HG03159 (cell line): ENCODE measurements around the gene SPTSSB.

Experiments used
- ATAC-seq: cut with Tn5 transposase; IDR thresholded peaks from one replicate; pipeline ENCODE4 v1.9.1; 2021; ENCODE audit warnings: mild to moderate bottlenecking, moderate library complexity; ENCODE audit not compliant: unreplicated experiment

Gene SPTSSB

GRCh38 chr3:161371441-161372320, at the start of gene SPTSSB:
Gene SPTSSB (minus strand): TSS chr3:161371517. CDS start chr3:161346323, 25,194 bp downstream.
- ATAC-seq: peak; percentile 41

GRCh38 chr3:161420746-161421145, 49.4 kb upstream of the SPTSSB start:
- no peak for ATAC-seq

GRCh38 chr3:161419555-161420333, 48.4 kb upstream of the SPTSSB start:
- ATAC-seq: no peak

- ATAC-seq: no peak
These were observed 44.4 kb upstream of the SPTSSB start for GRCh38 chr3:161415506-161416231.

- ATAC-seq: peak; percentile 55
These were observed 43.6 kb upstream of the SPTSSB start for GRCh38 chr3:161414907-161415306.

GRCh38 chr3:161413855-161414210, 42.5 kb upstream of the SPTSSB start:
- peak; percentile 55 for ATAC-seq

- ATAC-seq: peak; percentile 33
These were observed 42.0 kb upstream of the SPTSSB start for GRCh38 chr3:161413127-161413854.

- ATAC-seq: no peak
These were observed 40.8 kb upstream of the SPTSSB start for GRCh38 chr3:161412123-161412522.

- no peak for ATAC-seq
These were observed 38.5 kb upstream of the SPTSSB start for GRCh38 chr3:161409858-161410257.

- ATAC-seq: no peak
These were observed 37.8 kb upstream of the SPTSSB start for GRCh38 chr3:161409069-161409468.

GRCh38 chr3:161406594-161407555, 35.6 kb upstream of the SPTSSB start:
- ATAC-seq: no peak

- ATAC-seq: no peak
These were observed 34.5 kb upstream of the SPTSSB start for GRCh38 chr3:161405836-161406235.

- ATAC-seq: no peak
These were observed 33.8 kb upstream of the SPTSSB start for GRCh38 chr3:161405087-161405486.

GRCh38 chr3:161403251-161403650, 31.9 kb upstream of the SPTSSB start:
- no peak for ATAC-seq

- no peak for ATAC-seq
These were observed 30.1 kb upstream of the SPTSSB start for GRCh38 chr3:161401389-161401788.

- no peak for ATAC-seq
These were observed 29.3 kb upstream of the SPTSSB start for GRCh38 chr3:161400650-161401049.

- no peak for ATAC-seq
These were observed 24.0 kb upstream of the SPTSSB start for GRCh38 chr3:161395115-161396012.

- ATAC-seq: no peak
These were observed 22.5 kb upstream of the SPTSSB start for GRCh38 chr3:161393803-161394202.
